Epithelial cell of proximal tubule (primary cell): Measurements from ENCODE around the gene HCRTR1. TPM values are rescaled to one million over a fixed set of nuclear protein-coding genes. Genes with fewer than 3 reads are reported as not detected.

Experiments used
- DNase-seq: peaks from one replicate; pipeline ENCODE4 v3.0.0-alpha.2; 2011; ENCODE audit warnings: low read depth
- H3K4me3 ChIP-seq: 2 replicates; pipeline ENCODE4 v1.5.1; 2011; ENCODE audit warnings: low read depth, mild to moderate bottlenecking, low read length
- total RNA-seq: library from RNA; depleted of rRNA; stranded (reverse); fragments of >200 nt; gene quantifications from 2 replicates; pipeline ENCODE4 v1.2.3, GENCODE V29; 2015
- TF ChIP-seq, protein P1 (sequence below): conservative IDR thresholded peaks from 2 replicates; pipeline ENCODE4 v1.5.1; 2012; ENCODE audit warnings: low read depth, mild to moderate bottlenecking, low read length

Gene HCRTR1
- total RNA-seq, 1 donor from 2014 or later = not detected

DNA sequence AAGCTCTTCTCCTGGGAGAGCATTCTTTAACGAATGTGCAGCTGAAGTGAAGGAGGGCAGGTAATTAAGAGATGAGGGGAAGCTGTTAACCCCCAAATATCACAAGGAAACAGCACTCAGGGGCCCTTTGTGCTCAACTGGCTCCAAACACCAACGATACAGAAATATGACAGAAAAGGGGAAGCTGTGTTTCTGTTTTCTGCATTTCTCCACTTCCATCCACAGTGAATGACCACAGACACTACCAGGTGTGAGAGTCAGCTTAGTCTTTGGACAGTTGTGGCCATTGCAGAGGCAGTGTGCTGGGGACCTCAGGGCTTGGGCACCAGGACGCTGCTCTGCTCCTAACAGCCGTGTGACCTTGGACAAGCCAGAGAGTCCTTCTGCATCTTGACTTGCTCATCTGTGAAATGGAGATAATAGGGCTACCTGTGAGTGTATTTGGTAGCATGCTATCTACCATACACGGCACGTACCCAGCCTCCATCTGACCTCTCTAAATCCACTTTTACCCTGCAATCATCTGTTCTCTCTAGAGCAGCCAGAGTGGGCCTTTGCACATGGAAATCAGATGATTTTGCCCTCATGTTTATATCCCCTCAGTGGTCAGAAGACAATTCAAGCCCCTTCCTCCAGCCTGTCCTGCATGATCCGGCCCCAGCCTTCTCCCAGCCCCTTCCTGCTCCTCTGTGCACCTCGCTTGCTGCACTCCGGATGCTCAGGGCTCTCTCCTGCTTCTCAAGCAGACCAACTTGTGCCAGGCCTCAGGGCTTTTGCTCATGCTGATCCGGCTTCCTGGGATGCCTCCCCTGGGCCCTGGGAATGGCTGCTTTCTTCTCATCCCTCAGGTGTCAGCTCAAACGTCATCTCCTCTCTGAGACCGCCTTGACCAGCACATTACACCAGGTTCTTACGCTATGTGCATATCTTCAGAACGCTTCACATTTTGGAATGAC is 45.9 kb upstream of the HCRTR1 start:
- TF ChIP-seq, protein P1, sequence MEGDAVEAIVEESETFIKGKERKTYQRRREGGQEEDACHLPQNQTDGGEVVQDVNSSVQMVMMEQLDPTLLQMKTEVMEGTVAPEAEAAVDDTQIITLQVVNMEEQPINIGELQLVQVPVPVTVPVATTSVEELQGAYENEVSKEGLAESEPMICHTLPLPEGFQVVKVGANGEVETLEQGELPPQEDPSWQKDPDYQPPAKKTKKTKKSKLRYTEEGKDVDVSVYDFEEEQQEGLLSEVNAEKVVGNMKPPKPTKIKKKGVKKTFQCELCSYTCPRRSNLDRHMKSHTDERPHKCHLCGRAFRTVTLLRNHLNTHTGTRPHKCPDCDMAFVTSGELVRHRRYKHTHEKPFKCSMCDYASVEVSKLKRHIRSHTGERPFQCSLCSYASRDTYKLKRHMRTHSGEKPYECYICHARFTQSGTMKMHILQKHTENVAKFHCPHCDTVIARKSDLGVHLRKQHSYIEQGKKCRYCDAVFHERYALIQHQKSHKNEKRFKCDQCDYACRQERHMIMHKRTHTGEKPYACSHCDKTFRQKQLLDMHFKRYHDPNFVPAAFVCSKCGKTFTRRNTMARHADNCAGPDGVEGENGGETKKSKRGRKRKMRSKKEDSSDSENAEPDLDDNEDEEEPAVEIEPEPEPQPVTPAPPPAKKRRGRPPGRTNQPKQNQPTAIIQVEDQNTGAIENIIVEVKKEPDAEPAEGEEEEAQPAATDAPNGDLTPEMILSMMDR = no peak
- DNase-seq = no peak
- H3K4me3 ChIP-seq = no peak overlapping the region

DNA sequence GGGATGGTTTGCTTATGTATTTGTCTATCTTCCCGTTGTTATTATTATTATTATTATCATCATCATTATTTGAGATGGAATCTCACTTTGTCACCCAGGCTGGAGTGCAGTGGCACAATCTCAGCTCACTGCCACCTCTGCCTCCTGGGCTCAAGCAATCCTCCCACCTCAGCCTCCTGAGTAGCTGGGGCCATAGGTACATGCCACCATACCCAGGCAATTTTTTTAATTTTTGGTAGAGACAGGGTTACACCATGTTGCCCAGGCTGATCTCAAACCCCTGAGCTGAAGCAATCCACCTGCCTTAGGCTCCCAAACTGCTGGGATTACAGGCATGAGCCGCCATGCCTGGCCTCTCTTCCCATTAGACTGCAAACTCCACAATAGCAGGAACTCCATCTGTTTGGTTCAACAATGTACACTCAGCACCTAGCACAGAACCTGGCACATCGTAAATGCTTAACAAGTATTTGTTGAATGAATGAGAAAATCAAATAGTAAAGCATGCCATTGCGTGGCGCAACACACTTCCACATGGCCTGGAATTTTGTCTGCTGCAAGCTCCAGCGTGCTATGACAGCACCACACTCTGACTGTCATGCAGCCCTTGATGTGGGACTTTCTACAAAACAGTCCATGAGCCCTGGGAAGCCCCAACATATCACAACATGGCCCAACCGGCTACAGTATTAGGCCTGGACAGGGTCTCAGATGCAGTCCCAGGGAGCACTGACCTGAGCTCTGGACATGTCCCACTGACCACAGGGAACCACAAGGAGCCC is 45.0 kb upstream of the HCRTR1 start:
- H3K4me3 ChIP-seq = no peak overlapping the region
- TF ChIP-seq, protein P1 = no peak
- no peak for DNase-seq

DNA sequence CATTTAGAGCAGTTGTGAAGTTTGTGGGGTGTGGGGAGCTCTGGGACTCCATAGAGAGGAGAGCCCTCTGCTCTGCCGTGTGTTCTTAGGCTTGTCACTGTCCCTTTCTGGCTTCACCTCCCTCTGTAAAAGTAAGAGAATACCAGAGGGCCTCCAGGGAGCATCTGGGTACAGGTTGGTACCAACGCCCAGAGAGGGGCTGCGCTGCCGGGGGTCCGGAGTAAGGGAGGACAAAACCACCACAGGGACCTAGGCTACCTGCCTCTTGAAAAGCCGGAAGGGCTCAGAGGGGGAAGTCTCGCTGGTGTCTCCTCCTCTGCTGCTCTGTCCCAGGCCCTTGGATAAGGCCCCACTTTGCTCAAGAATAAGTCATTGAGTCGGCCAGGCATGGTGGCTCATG is 44.2 kb upstream of the HCRTR1 start:
- TF ChIP-seq, protein P1 = no peak
- no peak for DNase-seq
- H3K4me3 ChIP-seq = no peak overlapping the region

DNA sequence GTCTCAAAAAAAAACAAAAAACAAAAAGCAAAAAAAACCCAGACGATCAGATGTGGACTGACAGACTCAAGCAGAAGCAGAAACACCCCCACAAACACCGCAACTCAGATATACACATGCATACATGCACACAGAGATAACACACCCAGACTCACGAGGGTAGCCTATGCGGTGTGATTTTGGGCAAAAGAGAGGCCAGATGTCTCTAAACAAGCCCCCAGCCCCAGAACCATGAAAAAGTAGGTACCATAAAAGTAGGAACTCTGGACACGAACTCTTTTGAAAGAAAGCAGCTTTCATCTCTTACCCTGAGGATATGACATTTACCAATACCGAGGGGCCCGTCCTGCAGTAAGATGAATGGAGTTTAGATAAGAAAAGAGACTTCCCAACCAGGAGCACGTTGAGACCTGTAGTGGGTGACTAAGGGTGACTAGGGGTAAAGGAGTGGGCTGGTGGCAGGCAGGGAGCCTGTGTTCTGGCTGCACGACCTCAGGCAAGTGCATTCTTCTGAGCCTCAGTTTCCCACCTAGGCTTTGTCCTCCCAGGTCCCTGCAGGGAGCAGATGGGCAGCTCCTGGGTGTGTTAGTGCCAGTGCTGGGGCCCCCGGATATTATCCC is 42.6 kb upstream of the HCRTR1 start:
- H3K4me3 ChIP-seq = no peak overlapping the region
- no peak for DNase-seq
- TF ChIP-seq, protein P1 = no peak

DNA sequence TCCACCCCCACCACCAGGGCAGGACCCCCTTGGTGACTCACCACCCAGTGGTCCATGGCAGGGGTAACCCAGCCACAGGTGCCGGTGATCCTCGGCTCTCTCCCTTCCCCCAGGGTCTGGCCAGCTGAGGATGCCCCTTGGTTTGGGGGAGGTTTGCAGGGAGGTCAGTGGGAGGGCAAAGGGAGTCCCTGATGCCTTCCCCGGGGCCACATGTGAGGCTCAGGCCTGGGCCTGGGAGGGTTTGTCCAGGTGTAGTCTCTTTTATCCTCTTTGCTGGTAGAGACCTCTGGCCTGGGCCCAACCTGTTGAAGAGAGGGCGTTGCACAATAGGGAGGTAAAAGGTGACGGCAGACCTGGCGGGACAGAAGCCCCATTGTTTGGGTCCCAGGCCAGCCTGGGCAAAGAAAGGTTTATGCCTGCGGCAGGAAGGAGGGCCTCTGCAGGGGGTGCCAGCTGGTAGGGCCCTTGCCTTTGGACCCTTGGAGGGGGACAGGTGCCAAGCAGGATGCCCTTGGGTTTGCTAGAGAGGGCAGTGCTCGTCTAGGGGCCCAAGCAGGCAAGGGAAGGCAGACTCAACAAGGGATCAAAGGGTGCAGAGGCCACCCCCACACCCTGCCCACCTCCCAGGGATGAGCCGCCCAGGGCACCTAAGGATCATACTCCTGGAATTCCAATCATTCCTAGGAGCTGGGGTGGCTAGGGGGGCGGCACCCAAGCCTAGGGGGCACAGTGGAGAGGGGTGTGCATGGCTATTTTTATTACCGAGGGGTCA is 41.9 kb upstream of the HCRTR1 start:
- DNase-seq = no peak
- peak overlapping the region; percentile 94 for H3K4me3 ChIP-seq
- TF ChIP-seq, protein P1 = no peak

DNA sequence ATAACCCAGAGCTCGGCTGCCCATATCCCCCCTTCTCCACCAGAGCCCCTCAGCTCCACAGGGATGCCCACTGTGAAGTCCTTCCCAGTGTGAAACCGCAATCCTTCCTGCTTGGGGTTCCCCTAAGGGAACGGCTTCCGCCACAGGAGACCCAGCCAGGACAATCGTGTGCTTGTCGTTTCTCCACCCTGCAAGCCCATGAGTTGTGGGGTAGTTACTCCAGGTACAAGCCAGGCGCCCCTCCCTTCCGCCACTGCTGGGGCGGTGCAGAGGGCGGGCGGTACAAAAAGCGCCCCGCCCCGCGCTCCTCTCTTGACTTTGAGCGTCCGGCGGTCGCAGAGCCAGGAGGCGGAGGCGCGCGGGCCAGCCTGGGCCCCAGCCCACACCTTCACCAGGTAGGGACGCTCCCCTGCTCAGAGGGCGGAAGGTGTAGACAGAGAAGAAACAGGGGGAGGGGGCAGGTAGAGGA is 41.3 kb upstream of the HCRTR1 start, which contains the start of gene TINAGL1:
TINAGL1 (plus strand) TSS at position 315 of the 469 bp plus-strand sequence. CDS start 634 bp downstream, outside the sequence.
- no peak for DNase-seq
- TF ChIP-seq, protein P1 = no peak
- H3K4me3 ChIP-seq = peak within 1 kb of the TSS; percentile 94
